Stimulated activated CD4-positive, alpha-beta T cell treated with anti-CD3 and anti-CD28 coated beads, Interleukin-2, amount 100 ng/mL, for 48 hours (primary cell): Measurements from ENCODE around the gene ZNF280D.
A peak's percentile ranks its signal among the peaks of the same experiment; 100 is the strongest.
"Not testable (repeated sequence)": the region's sequence is repeated elsewhere in the genome, so short reads cannot be mapped to it uniquely, and the experiment has no call there.

Experiments
- DNase-seq, 2 donors: peaks; one replicate each; pipeline ENCODE4 v3.0.0-alpha.2; 2020

Gene ZNF280D

GRCh38 chr15:56733136-56734012 lies at the start of gene ZNF280D:
TSS of gene ZNF280D (minus strand) at chr15:56733509. CDS start at chr15:56707109, 26,400 bp downstream.
- peak; percentile 65 to 67 for DNase-seq

GRCh38 chr15:56782306-56782705 lies 49.0 kb upstream of the ZNF280D start:
- no peak for DNase-seq

- DNase-seq: no peak
Measured at GRCh38 chr15:56781666-56782065, 48.4 kb upstream of the ZNF280D start.

- DNase-seq: not testable (repeated sequence)
Measured at GRCh38 chr15:56780102-56780725, 46.9 kb upstream of the ZNF280D start.

- not testable (repeated sequence) for DNase-seq
Measured at GRCh38 chr15:56779449-56779848, 46.1 kb upstream of the ZNF280D start.

- no peak for DNase-seq
Measured at GRCh38 chr15:56778761-56779160, 45.5 kb upstream of the ZNF280D start.

GRCh38 chr15:56776839-56777238 lies 43.5 kb upstream of the ZNF280D start:
- no peak for DNase-seq

- no peak for DNase-seq
Measured at GRCh38 chr15:56775641-56776040, 42.3 kb upstream of the ZNF280D start.

GRCh38 chr15:56774356-56774755 lies 41.0 kb upstream of the ZNF280D start:
- no peak for DNase-seq

GRCh38 chr15:56772868-56773639 lies 39.7 kb upstream of the ZNF280D start:
- no peak for DNase-seq

- no peak for DNase-seq
Measured at GRCh38 chr15:56770173-56770572, 36.9 kb upstream of the ZNF280D start.

GRCh38 chr15:56767315-56767714 lies 34.0 kb upstream of the ZNF280D start:
- no peak for DNase-seq

GRCh38 chr15:56765251-56765650 lies 31.9 kb upstream of the ZNF280D start:
- no peak for DNase-seq

GRCh38 chr15:56763141-56763895 lies 30.0 kb upstream of the ZNF280D start:
- DNase-seq: no peak

GRCh38 chr15:56760186-56760585 lies 26.9 kb upstream of the ZNF280D start:
- DNase-seq: no peak

GRCh38 chr15:56759450-56759845 lies 26.1 kb upstream of the ZNF280D start:
- DNase-seq: no peak

GRCh38 chr15:56758770-56759449 lies 25.6 kb upstream of the ZNF280D start:
- DNase-seq: no peak

GRCh38 chr15:56757875-56758274 lies 24.6 kb upstream of the ZNF280D start:
- no peak for DNase-seq

GRCh38 chr15:56754772-56755370 lies 21.6 kb upstream of the ZNF280D start:
- DNase-seq: no peak

- DNase-seq: no peak
Measured at GRCh38 chr15:56752986-56753385, 19.7 kb upstream of the ZNF280D start.

- DNase-seq: no peak
Measured at GRCh38 chr15:56749982-56750381, 16.7 kb upstream of the ZNF280D start.
